Subcutaneous abdominal adipose tissue (tissue), 5 donors: Measurements from ENCODE around the gene IFT20.

Source experiments
- H3K27ac ChIP-seq: one replicate; pipeline ENCODE4 v1.7.0; 2013; ENCODE audit warnings: low read depth, mild to moderate bottlenecking, inconsistent platforms, low read length, moderate library complexity
- H3K27me3 ChIP-seq, 5 donors: one replicate each; pipeline ENCODE4 v1.7.0; 2013; ENCODE audit warnings: low read length in 5 of 5, inconsistent platforms in 1 of 5; ENCODE audit not compliant: control insufficient read depth in 5 of 5, insufficient read depth in 4 of 5
- H3K36me3 ChIP-seq, 5 donors: one replicate each; pipeline ENCODE4 v1.7.0; 2013; ENCODE audit warnings: low read length in 5 of 5; ENCODE audit not compliant: control insufficient read depth in 5 of 5, insufficient read depth in 5 of 5
- H3K4me1 ChIP-seq, 5 donors: one replicate each; pipeline ENCODE4 v1.7.0; 2013; ENCODE audit warnings: low read length in 5 of 5, mild to moderate bottlenecking in 3 of 5, moderate library complexity in 1 of 5; ENCODE audit not compliant: control insufficient read depth in 5 of 5, insufficient read depth in 5 of 5
- H3K4me3 ChIP-seq, 5 donors: one replicate each; pipeline ENCODE4 v1.7.0; 2013; ENCODE audit warnings: low read length in 5 of 5, low read depth in 1 of 5
- H3K9ac ChIP-seq, 5 donors: one replicate each; pipeline ENCODE4 v1.7.0; 2013; ENCODE audit warnings: low read length in 5 of 5, mild to moderate bottlenecking in 4 of 5, moderate library complexity in 3 of 5
- H3K9me3 ChIP-seq, 5 donors: one replicate each; pipeline ENCODE4 v1.7.0; 2013; ENCODE audit warnings: low read length in 5 of 5; ENCODE audit not compliant: control insufficient read depth in 5 of 5
- donor health status: healthy.
- donor health status: healthy.
- donor health status: healthy.
- donor health status: healthy.
- donor health status: healthy.

The IFT20 gene

DNA sequence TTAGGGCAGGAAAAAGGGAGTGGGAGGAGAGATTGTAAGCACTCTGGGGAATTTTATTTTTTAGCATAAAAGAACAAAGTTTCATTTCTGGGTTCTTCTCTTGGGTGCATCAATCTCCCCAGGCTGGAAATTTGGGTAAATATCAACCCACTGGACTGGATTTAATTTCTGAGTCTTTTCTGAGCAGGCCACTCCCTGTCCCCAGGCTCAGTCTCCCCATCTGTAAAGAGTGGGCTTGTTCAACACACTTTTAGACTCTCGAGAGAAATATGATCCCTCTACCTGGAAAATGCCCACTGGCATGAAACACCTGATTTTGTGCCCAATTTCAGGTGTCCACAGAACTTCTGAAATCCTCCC lies 35.5 kb upstream of the IFT20 start:
- Histone ChIP-seq H3K9me3 (no peaks in the 10 kb centered on the region), H3K27ac (no peak overlapping the region), H3K36me3 (peaks cover 0 to 14% (median 0%) of the 10 kb centered on the region in 5 donors), H3K4me1 (peaks cover 3 to 26% (median 19%) of the 10 kb centered on the region in 5 donors), H3K4me3 (no peak overlapping the region), H3K9ac (no peak overlapping the region), H3K27me3 (peaks cover 0 to 14% (median 0%) of the 10 kb centered on the region in 5 donors)

DNA sequence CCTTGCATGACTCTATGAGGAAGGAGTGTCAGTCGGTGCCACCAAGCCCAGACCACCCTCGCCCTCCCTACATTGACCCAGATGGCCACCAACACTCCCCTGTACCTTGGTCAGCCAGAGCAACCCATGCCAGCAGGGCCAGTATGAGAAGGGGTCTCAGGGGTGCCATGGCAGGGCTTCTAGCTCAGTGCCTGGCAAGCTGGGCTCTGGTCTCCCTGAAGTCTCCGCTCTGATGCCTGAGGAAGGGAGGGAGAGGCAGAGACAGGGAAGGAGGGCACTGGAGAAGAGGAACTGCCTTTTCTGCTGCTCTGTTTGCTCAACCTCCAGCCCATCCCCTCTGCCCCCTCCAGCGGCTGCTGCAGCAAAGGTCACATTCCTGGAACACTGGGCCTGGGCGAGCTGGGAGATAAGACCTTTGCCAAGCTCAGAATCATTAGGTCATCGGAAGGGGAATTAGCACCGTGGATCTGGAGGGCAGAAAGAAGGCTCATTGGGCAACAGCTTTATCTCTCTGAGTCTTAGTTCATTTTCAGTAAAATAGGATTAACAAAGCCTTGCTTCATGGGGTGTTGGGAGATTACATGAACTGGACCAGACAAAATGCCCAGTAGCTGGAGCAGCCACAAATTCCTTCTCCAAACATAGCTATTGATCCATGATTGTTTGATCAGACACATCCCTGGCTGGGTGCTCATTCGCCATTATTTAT lies 34.9 kb upstream of the IFT20 start, which contains the start of gene VTN:
TSS of gene VTN (minus strand) at position 273 of the 709 bp plus-strand sequence. CDS start at position 169, 104 bp downstream.
- Histone ChIP-seq H3K36me3 (peaks cover 0 to 18% (median 2%) of the 10 kb centered on the region in 5 donors), H3K9ac (peak within 1 kb of the TSS in 1 of 5 donors; percentile 2), H3K27ac (no peak within 1 kb of the TSS), H3K9me3 (no peaks in the 10 kb centered on the region), H3K4me3 (peak within 1 kb of the TSS in 4 of 5 donors; percentile 27 to 72 (median 68)), H3K27me3 (peaks cover 0 to 14% (median 0%) of the 10 kb centered on the region in 5 donors), H3K4me1 (peaks cover 3 to 26% (median 19%) of the 10 kb centered on the region in 5 donors)

DNA sequence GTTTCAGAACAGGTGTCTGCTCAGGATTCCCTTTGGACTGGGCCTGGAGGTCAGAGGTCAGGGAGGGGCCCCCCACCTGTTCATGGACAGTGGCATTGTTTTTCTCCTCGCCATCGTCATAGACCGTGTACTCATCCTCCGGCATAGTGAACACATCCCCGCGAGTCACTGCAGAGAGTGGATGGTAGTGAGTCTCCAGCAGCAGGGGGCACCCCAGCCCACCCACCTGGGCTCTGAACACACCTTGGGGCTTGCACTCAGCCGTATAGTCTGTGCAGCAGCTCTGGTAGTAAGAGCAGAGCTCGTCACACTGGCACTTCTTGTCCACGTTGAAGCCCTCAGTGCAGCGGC lies 34.4 kb upstream of the IFT20 start:
- Histone ChIP-seq H3K27me3 (peaks cover 0 to 14% (median 0%) of the 10 kb centered on the region in 5 donors), H3K27ac (no peak overlapping the region), H3K36me3 (peaks cover 0 to 23% (median 6%) of the 10 kb centered on the region in 5 donors), H3K4me3 (no peak overlapping the region), H3K4me1 (peaks cover 3 to 26% (median 19%) of the 10 kb centered on the region in 5 donors), H3K9me3 (no peaks in the 10 kb centered on the region), H3K9ac (no peak overlapping the region)

DNA sequence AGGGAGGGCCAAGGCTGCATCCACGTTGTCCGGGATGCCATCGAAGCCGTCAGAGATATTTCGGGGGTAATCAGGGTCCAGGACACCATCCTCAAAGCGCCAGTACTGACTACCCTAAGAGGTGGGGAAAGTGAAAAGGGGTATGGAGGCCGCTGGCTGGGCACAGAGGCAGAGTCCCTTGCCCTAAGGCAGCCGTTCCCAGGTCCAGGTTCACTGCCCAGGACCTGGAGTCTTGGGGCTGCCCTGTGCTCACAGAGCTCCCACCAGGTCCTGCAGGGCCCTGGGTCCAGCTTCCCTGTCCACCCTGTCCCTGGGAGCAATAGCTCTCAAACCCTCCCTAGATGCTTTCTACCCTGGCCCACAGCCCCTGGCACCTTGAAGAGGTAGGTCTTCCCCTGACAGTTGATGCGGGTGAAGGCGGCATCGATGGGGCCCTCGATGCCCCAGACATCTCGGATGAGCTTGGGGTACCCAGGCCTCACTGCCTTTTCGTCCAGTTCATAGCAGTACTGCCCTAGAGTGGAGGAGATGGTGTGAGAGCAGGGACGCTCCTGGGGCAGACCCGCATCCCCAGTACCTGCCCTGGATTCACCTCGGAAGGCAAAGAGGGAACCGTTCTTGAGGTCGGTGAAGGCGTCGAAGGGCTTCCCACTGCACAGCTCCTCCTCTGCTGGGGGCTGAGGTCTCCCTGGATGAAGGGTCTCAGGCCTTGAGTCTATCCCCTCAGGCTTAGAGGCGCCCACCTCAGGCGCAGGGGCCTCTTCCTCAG lies 33.8 kb upstream of the IFT20 start:
- peaks cover 0 to 14% (median 0%) of the 10 kb centered on the region in 5 donors for H3K27me3 ChIP-seq
- peaks cover 3 to 26% (median 19%) of the 10 kb centered on the region in 5 donors for H3K4me1 ChIP-seq
- H3K4me3 ChIP-seq, result no peak overlapping the region
- H3K27ac ChIP-seq, result no peak overlapping the region
- no peak overlapping the region for H3K9ac ChIP-seq
- peaks cover 0 to 29% (median 9%) of the 10 kb centered on the region in 5 donors for H3K36me3 ChIP-seq
- no peaks in the 10 kb centered on the region for H3K9me3 ChIP-seq

DNA sequence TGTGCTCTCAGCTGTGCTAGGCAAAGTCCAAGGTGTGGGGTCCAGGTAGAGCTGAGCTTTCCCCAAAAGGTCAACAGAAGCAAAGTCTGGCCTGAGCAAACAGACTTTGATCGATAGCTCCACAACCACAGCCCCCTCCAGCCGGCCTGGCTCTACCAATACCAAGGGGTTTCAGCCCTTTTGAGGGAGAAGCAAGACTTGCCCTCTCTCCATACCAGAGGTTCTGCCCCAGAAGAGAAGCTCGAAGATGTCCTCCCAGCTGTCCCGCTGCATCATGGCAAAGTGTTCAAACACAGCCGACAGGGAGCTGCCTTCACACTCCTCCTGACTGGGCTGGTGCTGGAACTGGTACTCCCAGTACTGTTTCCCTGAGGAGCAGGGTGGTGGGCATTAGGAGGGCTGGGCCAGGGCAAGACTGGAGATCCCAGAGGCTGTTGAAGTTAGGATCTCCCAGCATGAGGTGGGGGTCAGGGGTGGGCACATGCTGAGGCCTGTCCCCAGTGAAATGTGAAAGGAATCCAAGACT lies 33.1 kb upstream of the IFT20 start:
- H3K9ac ChIP-seq, result no peak overlapping the region
- H3K4me1 ChIP-seq, result peaks cover 3 to 26% (median 19%) of the 10 kb centered on the region in 5 donors
- H3K27ac ChIP-seq, result no peak overlapping the region
- H3K36me3 ChIP-seq, result peaks cover 0 to 36% (median 16%) of the 10 kb centered on the region in 5 donors
- no peaks in the 10 kb centered on the region for H3K9me3 ChIP-seq
- peaks cover 0 to 11% (median 0%) of the 10 kb centered on the region in 5 donors for H3K27me3 ChIP-seq
- no peak overlapping the region for H3K4me3 ChIP-seq

DNA sequence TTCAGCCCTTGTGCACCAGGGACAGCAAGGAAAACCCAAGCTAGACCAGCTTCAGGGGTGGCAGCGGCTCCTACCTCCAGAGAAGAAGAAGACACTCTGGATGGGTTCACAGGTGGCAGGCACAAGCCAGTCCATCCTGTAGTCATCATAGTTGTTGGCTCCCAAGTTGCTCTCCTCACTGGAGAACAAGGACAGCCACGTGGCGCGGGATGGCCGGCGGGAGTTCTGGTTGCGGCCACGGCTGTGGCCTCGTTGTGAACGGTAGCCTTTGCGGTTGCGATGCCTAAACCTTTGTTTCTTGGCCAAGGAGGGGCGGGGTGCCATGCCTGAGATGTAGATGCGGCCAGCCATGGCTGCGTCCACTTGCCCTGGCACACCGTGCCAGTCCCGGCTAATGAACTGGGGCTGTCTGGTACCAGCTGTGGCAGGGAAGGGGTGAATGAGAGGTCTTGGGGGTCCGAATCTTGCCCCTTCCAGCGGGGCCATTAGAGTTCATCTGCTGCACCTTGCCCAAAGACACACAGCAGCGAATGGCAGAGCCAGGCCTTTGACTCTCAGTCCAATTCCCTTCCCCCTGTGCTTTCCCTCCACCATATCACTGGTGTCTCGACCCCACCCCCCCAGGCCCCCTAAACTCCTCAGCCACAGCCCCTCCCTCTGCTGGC lies 32.5 kb upstream of the IFT20 start:
- Histone ChIP-seq H3K36me3 (peaks cover 0 to 42% (median 22%) of the 10 kb centered on the region in 5 donors), H3K4me3 (no peak overlapping the region), H3K9ac (no peak overlapping the region), H3K27me3 (peaks cover 0 to 9% (median 0%) of the 10 kb centered on the region in 5 donors), H3K4me1 (peaks cover 2 to 23% (median 17%) of the 10 kb centered on the region in 5 donors), H3K9me3 (no peaks in the 10 kb centered on the region), H3K27ac (no peak overlapping the region)

DNA sequence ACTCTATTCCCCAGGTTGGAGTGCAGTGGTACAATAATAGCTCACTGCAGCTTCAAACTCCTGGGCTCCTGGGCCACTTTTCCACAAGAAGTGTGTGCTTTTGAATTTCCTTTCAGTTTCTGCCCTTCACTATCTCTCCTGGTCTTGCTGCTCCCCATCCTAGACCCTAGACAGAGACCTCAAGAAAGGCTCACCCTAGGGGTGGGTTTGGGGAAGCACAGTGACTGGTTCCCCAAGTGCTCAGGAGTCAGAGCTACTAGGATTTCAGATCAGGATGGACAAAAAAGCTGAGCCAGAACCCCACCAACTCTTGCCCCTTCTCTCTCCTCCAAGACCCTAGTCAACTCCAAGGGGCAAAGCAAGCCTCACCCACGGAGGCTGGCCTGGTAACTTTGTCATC lies 31.3 kb upstream of the IFT20 start:
- H3K27ac ChIP-seq, result no peak overlapping the region
- peaks cover 0 to 1% (median 0%) of the 10 kb centered on the region in 5 donors for H3K27me3 ChIP-seq
- H3K4me3 ChIP-seq, result no peak overlapping the region
- H3K9me3 ChIP-seq, result no peaks in the 10 kb centered on the region
- peaks cover 5 to 54% (median 33%) of the 10 kb centered on the region in 5 donors for H3K36me3 ChIP-seq
- no peak overlapping the region for H3K9ac ChIP-seq
- peaks cover 0 to 11% (median 6%) of the 10 kb centered on the region in 5 donors for H3K4me1 ChIP-seq

DNA sequence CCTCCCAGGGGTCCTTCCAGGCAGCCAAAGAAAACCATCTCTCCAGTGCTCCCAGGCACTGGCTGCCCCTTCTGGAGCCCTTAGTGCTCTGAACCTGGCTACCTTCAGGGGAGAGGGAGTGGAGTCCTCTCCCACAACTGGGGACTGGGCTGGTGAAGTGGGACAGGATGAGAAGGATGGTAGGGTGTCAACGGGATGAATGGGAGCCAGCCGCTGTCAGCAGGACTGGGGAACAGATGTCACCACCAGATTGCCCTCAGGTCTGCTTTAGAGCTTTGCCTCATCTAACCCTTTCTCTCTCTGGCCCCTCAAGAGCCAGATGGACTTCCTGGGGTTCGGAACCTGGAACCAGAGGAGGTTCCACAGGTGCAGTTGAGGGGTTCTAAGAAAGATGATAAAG lies 30.2 kb upstream of the IFT20 start:
- no peak overlapping the region for H3K27ac ChIP-seq
- no peak overlapping the region for H3K4me3 ChIP-seq
- H3K9me3 ChIP-seq, result no peaks in the 10 kb centered on the region
- no peak overlapping the region for H3K9ac ChIP-seq
- peaks cover 10 to 65% (median 44%) of the 10 kb centered on the region in 5 donors for H3K36me3 ChIP-seq
- peaks cover 0 to 6% (median 4%) of the 10 kb centered on the region in 5 donors for H3K4me1 ChIP-seq
- no peaks in the 10 kb centered on the region for H3K27me3 ChIP-seq

DNA sequence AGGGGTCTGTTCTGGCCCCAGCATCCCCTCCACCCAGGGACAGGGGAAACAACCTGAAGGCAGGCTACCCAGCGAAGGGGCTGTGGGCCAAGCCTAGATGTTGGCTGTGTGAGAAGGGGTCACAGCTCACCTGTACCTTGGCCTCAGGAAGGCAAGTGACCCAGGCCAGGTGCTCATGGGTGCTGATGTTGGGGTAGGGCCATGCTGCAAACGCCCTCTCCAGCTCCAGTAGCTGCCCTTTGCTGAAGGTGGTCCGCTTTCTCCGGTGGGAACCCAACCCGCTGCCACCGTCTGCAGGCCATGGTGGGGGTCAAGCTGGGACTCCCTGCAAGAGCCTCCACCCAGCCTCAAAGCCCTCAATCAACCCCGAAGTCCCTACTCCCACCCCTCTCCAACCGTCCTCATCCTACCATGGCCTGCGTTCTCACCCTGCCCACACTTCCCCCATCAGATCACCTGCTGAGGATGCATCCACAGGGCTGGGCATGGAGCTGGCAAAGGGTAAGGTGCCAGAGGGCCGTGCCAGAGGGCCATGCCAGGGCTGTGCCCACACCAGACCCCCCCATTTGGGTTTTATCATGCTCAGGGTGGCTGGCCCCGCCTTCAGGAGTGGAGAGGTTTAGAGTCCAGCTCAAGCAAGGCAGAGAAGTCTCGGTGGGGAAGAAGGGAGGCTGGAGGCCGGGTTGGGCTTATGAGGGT lies 29.5 kb upstream of the IFT20 start, which contains the start of gene SEBOX:
TSS of gene SEBOX (minus strand) at position 535 of the 699 bp plus-strand sequence. CDS start at position 487, 48 bp downstream.
- no peak within 1 kb of the TSS for H3K27ac ChIP-seq
- no peaks in the 10 kb centered on the region for H3K4me1 ChIP-seq
- H3K27me3 ChIP-seq, result no peaks in the 10 kb centered on the region
- no peak within 1 kb of the TSS for H3K9ac ChIP-seq
- peaks cover 14 to 72% (median 50%) of the 10 kb centered on the region in 5 donors for H3K36me3 ChIP-seq
- no peak within 1 kb of the TSS for H3K4me3 ChIP-seq
- H3K9me3 ChIP-seq, result no peaks in the 10 kb centered on the region
